OCI-LY1 (cell line): ENCODE data around the gene UBAC1.

ENCODE experiments used
- CTCF ChIP-seq: fragments of 200-600 bp; sonication (generic), shearing (Covaris generic); IDR thresholded peaks from 2 replicates; pipeline ENCODE4 v1.5.1; 2017; ENCODE audit warnings: mild to moderate bottlenecking, antibody characterized with exemption, low read length, moderate library complexity, mixed read lengths
- EZH2 ChIP-seq: fragments of 200-600 bp; sonication (generic), shearing (Covaris generic); IDR thresholded peaks from 2 replicates; pipeline ENCODE4 v1.8.0; 2017; ENCODE audit warnings: borderline replicate concordance, mixed run types, mild to moderate bottlenecking, antibody characterized with exemption, low read length, moderate library complexity, mixed read lengths

- TF ChIP-seq EZH2 (no peak), CTCF (no peak)
Observed at GRCh38 chr9:135974220-135974573, 13.0 kb upstream of the UBAC1 start.
